ENCODE measurements around the gene OTULIN. TPM values are rescaled to one million over a fixed set of nuclear protein-coding genes. Genes with fewer than 3 reads are reported as not detected.

OTULIN gene
- total and polyA plus RNA-seq, 2 of the 8 experiments (the other 6 are each of a cell fraction or from before 2014, with no cell fraction given): 5.2 to 34.8 TPM

DNA sequence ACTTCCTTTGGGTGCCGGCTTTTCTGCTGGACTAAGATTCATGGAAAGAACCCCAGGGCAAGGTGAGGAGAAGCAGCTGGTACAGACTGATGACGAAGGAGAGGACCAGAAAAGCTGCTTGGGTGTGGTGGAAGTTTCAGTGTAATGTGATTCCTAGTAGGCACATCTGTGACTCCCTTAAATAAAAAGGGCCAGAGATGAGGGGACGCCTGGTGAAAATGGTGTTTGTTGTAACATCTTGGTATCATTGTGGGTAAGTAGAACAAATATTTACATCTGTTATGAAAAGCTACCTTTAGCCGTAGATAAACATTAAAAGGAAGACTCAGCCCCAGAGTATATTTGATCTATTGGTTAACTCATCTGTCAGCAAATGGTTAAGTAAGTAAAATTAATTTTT is 49.2 kb upstream of the OTULIN start:
- H3K79me2 ChIP-seq (ENCODE audit: control insufficient read depth in 1 of 2, insufficient read depth in 2 of 2, low read length in 2 of 2): no peaks in the 10 kb centered on the region
- CTCF ChIA-PET (ENCODE audit: partially characterized antibody): interaction anchor here (1.5 kb wide), 1 partner anchor 38 kb away, joined by 5 read pairs; no protein-coding TSS in a partner anchor
- H3K27ac ChIP-seq (ENCODE audit: low read depth, low read length): no peak overlapping the region
- FAIRE-seq: no peak
- H4K20me1 ChIP-seq (replicated peaks in 1 of 2; ENCODE audit: control insufficient read depth in 1 of 2, insufficient read depth in 2 of 2, low read length in 2 of 2): no peaks in the 10 kb centered on the region
- H3K23me2 ChIP-seq (ENCODE audit: low read depth, low read length): no peaks in the 10 kb centered on the region
- no peaks in the 10 kb centered on the region for H3K4me1 ChIP-seq (replicated peaks in 1 of 4; ENCODE audit: control insufficient read depth in 3 of 4, insufficient read depth in 4 of 4, low read length in 3 of 4)
- no peak overlapping the region for H3K18ac ChIP-seq (ENCODE audit: extremely low read depth, low read length)
- H2BK20ac ChIP-seq (ENCODE audit: low read length): no peak overlapping the region
- H3K56ac ChIP-seq (replicated peaks; ENCODE audit: insufficient read length, low read depth, low read length): no peak overlapping the region
- no peak overlapping the region for H3K4me3 ChIP-seq (ENCODE audit: extremely low read depth in 1 of 4, insufficient read depth in 2 of 4, low read depth in 3 of 4, low read length in 4 of 4)
- H2BK5ac ChIP-seq (ENCODE audit: low read depth, low read length): no peak overlapping the region
- no peak for DNase-seq (ENCODE audit: low read depth in 1 of 2, low spot score in 2 of 2)
- H4K5ac ChIP-seq (ENCODE audit: insufficient read length, low read depth, low read length): no peak overlapping the region
- H2AK5ac ChIP-seq (ENCODE audit: low read depth, low read length): no peak overlapping the region
- H3K23ac ChIP-seq (ENCODE audit: insufficient read length): no peak overlapping the region
- H3K9me3 ChIP-seq (ENCODE audit: insufficient read depth in 2 of 2, low read depth in 1 of 2, low read length in 1 of 2): no peaks in the 10 kb centered on the region
- no peaks in the 10 kb centered on the region for H3K79me1 ChIP-seq (ENCODE audit: low read depth, low read length)
- H3K9ac ChIP-seq (replicated peaks in 1 of 4; ENCODE audit: extremely low read depth in 1 of 4, low read depth in 3 of 4, low read length in 3 of 4): no peak overlapping the region
- H3K14ac ChIP-seq (ENCODE audit: insufficient read length): no peak overlapping the region
- H3K36me3 ChIP-seq (ENCODE audit: control insufficient read depth in 2 of 4, insufficient read depth in 4 of 4, low read length in 3 of 4): no peaks in the 10 kb centered on the region; a peak in 1 of 8 replicates
- H3K27me3 ChIP-seq (replicated peaks in 1 of 4; ENCODE audit: control insufficient read depth in 3 of 4, extremely low read depth in 1 of 4, insufficient read depth in 3 of 4, low read length in 3 of 4): no peaks in the 10 kb centered on the region
- H2AFZ ChIP-seq (ENCODE audit: low read length): no peak overlapping the region
- H2BK12ac ChIP-seq (ENCODE audit: low read depth, low read length): no peak overlapping the region
- 89% methylated on average over 4 of the region's 4 CpGs; no CpG with 5 or more reads in 1 of the 2 experiments for WGBS, 2 experiments (ENCODE audit: extremely low coverage in 1 of 2, insufficient coverage in 1 of 2, insufficient read length in 1 of 2, insufficient replicate concordance in 2 of 2, low coverage in 1 of 2, low lambda C conversion rate in 2 of 2, missing lambda C conversion rate in 1 of 2)
- POLR2A ChIA-PET (ENCODE audit: partially characterized antibody): no interaction called here
- no peak overlapping the region for H4K91ac ChIP-seq (replicated peaks; ENCODE audit: insufficient read length, low read length)
- H2BK120ac ChIP-seq (replicated peaks; ENCODE audit: low read depth, low read length): no peak overlapping the region
- H3K4ac ChIP-seq (replicated peaks; ENCODE audit: insufficient read length, low read depth, low read length): no peak overlapping the region
- no peak overlapping the region for H4K8ac ChIP-seq (ENCODE audit: extremely low read depth, insufficient read depth, low read length)
- no peak overlapping the region for H3K4me2 ChIP-seq (ENCODE audit: insufficient read depth in 1 of 2, low read depth in 2 of 2, low read length in 2 of 2)
- no peak overlapping the region for H2BK15ac ChIP-seq (ENCODE audit: low read length)
- TF ChIP-seq BACH1 (IDR thresholded peaks at IDR 0.05; ENCODE audit: low read length): no peak
- no peak for TF ChIP-seq CHD2 (IDR thresholded peaks at IDR 0.05; ENCODE audit: low read length)
- no peak for TF ChIP-seq CBX5 (IDR thresholded peaks at IDR 0.05; ENCODE audit: low read depth, low read length)
- no peak for TF ChIP-seq TEAD4 (IDR thresholded peaks at IDR 0.05; ENCODE audit: low read depth, low read length)
- TF ChIP-seq TAF1 (IDR thresholded peaks at IDR 0.05; ENCODE audit: low read depth, low read length): no peak
- TF ChIP-seq BRCA1 (IDR thresholded peaks at IDR 0.05; ENCODE audit: low read depth, low read length): no peak
- no peak for TF ChIP-seq FOSL1 (IDR thresholded peaks at IDR 0.05; ENCODE audit: insufficient read depth, low read depth, low read length)
- TF ChIP-seq NANOG (IDR thresholded peaks at IDR 0.05; ENCODE audit: insufficient read depth, low read depth, low read length, poor library complexity, severe bottlenecking): no peak
- TF ChIP-seq, protein P1, sequence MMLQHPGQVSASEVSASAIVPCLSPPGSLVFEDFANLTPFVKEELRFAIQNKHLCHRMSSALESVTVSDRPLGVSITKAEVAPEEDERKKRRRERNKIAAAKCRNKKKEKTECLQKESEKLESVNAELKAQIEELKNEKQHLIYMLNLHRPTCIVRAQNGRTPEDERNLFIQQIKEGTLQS (IDR thresholded peaks at IDR 0.05; ENCODE audit: insufficient read depth, low read depth, low read length): no peak
- TF ChIP-seq, protein P2, sequence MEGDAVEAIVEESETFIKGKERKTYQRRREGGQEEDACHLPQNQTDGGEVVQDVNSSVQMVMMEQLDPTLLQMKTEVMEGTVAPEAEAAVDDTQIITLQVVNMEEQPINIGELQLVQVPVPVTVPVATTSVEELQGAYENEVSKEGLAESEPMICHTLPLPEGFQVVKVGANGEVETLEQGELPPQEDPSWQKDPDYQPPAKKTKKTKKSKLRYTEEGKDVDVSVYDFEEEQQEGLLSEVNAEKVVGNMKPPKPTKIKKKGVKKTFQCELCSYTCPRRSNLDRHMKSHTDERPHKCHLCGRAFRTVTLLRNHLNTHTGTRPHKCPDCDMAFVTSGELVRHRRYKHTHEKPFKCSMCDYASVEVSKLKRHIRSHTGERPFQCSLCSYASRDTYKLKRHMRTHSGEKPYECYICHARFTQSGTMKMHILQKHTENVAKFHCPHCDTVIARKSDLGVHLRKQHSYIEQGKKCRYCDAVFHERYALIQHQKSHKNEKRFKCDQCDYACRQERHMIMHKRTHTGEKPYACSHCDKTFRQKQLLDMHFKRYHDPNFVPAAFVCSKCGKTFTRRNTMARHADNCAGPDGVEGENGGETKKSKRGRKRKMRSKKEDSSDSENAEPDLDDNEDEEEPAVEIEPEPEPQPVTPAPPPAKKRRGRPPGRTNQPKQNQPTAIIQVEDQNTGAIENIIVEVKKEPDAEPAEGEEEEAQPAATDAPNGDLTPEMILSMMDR (IDR thresholded peaks at IDR 0.05; ENCODE audit: control extremely low read depth in 1 of 3, insufficient read depth in 1 of 3, low read depth in 1 of 3, low read length in 3 of 3): no peak
- TF ChIP-seq GABPA (IDR thresholded peaks at IDR 0.05; ENCODE audit: borderline replicate concordance, insufficient read depth, low read length): no peak
- TF ChIP-seq NRF1 (IDR thresholded peaks at IDR 0.05; ENCODE audit: low read depth, low read length): no peak
